ENCODE measurements around the gene TRMT2A.

The TRMT2A gene

DNA sequence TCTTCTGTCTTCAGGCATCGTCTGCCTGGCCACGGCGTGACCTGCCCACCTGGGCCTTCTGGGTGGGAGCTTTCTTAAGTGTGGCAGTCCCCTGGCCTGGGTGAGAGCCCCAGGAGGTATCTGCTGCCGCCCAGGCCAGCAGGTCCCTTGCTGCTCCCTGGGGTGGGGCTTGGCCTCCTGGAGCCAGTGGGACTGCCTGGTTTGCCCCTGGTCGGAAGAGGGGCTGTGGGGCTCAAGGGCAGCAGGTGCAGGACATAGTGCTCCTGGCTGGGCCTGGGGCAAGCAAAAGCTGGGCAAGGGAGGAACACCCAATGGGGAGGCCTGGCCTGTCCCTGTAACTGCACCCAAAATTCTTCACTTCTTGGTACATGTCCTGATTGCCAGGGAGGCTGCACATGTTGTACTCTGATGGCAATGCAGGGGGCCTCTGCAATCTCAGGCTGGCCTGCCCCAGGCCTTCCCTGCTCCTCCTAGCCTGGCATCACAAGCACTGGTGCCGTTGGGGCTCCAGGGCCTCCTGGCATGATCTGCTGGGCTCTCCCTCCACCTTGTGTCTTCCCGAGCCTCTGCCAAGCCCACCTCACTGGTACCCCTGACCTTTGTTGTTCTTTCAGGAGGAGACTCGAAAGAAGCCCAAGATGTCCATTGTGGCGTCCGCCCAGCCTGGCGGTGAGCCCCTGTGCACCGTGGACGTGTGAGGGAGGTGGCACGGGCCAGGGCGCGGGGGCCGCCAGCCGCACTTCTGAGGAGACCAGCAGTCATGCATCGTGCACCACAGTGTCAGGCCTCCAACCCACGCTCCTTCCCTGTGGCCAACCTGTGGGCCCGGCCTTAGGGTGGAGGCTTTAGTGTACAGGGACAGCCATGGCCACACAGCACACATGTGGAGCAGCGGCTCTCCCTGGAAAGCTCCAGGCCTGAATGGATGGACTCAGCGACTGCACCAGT is 7.3 kb downstream of the TRMT2A start:
- no peak overlapping the region for H2AFZ ChIP-seq (ENCODE audit: low read depth)
- no peak overlapping the region for H3K4me2 ChIP-seq
- H3K27ac ChIP-seq, result no peak overlapping the region
- H3K4me1 ChIP-seq (ENCODE audit: low read depth, poor library complexity, severe bottlenecking), result no peaks in the 10 kb centered on the region
- H3K9ac ChIP-seq, result no peak overlapping the region
- H3K79me2 ChIP-seq (ENCODE audit: insufficient read depth, low read depth), result peaks cover under 1% of the 10 kb centered on the region; the same call in 1 of the 2 replicates
- no peaks in the 10 kb centered on the region for H4K20me1 ChIP-seq (ENCODE audit: insufficient read depth)
- no peaks in the 10 kb centered on the region for H3K27me3 ChIP-seq (ENCODE audit: insufficient read depth, low read depth)
- TF ChIP-seq, protein P1, sequence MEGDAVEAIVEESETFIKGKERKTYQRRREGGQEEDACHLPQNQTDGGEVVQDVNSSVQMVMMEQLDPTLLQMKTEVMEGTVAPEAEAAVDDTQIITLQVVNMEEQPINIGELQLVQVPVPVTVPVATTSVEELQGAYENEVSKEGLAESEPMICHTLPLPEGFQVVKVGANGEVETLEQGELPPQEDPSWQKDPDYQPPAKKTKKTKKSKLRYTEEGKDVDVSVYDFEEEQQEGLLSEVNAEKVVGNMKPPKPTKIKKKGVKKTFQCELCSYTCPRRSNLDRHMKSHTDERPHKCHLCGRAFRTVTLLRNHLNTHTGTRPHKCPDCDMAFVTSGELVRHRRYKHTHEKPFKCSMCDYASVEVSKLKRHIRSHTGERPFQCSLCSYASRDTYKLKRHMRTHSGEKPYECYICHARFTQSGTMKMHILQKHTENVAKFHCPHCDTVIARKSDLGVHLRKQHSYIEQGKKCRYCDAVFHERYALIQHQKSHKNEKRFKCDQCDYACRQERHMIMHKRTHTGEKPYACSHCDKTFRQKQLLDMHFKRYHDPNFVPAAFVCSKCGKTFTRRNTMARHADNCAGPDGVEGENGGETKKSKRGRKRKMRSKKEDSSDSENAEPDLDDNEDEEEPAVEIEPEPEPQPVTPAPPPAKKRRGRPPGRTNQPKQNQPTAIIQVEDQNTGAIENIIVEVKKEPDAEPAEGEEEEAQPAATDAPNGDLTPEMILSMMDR (conservative IDR thresholded peaks at IDR 0.05; ENCODE audit: low read depth, low read length), result no peak
- H3K36me3 ChIP-seq (ENCODE audit: insufficient read depth), result no peaks in the 10 kb centered on the region
- H3K4me3 ChIP-seq (IDR thresholded peaks at IDR 0.05; ENCODE audit: insufficient read depth, low read depth, low read length), result no peak overlapping the region

DNA sequence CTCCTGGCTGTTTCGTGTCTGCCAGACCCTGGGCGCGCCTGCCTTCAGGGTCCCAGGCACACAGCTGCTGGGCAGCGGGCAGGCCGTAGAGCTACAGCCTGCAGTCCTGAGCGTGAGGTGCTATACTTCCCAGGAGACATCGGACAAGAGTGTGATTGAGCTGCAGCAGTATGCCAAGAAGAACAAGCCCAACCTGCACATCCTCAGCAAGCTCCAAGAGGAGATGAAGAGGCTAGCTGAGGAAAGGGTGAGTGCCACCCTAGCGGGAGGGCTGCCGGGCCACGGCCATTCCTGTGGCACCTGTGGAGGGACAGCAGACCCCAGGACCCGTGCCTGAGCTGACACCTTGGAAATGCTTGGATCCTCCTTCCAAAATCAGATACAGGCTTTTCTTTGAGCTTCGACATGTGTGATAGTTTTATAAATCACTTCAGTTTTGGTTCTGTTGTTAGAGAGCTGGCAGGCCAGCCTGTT is 8.2 kb downstream of the TRMT2A start:
- Histone ChIP-seq H3K4me3 (IDR thresholded peaks at IDR 0.05; ENCODE audit: insufficient read depth, low read depth, low read length) (no peak overlapping the region), H3K79me2 (ENCODE audit: insufficient read depth, low read depth) (no peaks in the 10 kb centered on the region), H3K36me3 (ENCODE audit: insufficient read depth) (no peaks in the 10 kb centered on the region), H3K4me2 (no peak overlapping the region), H4K20me1 (ENCODE audit: insufficient read depth) (no peaks in the 10 kb centered on the region), H3K27me3 (ENCODE audit: insufficient read depth, low read depth) (no peaks in the 10 kb centered on the region), H2AFZ (ENCODE audit: low read depth) (no peak overlapping the region), H3K4me1 (ENCODE audit: low read depth, poor library complexity, severe bottlenecking) (no peaks in the 10 kb centered on the region), H3K9ac (no peak overlapping the region), H3K27ac (no peak overlapping the region)
- TF ChIP-seq, protein P1 (conservative IDR thresholded peaks at IDR 0.05; ENCODE audit: low read depth, low read length), result no peak

DNA sequence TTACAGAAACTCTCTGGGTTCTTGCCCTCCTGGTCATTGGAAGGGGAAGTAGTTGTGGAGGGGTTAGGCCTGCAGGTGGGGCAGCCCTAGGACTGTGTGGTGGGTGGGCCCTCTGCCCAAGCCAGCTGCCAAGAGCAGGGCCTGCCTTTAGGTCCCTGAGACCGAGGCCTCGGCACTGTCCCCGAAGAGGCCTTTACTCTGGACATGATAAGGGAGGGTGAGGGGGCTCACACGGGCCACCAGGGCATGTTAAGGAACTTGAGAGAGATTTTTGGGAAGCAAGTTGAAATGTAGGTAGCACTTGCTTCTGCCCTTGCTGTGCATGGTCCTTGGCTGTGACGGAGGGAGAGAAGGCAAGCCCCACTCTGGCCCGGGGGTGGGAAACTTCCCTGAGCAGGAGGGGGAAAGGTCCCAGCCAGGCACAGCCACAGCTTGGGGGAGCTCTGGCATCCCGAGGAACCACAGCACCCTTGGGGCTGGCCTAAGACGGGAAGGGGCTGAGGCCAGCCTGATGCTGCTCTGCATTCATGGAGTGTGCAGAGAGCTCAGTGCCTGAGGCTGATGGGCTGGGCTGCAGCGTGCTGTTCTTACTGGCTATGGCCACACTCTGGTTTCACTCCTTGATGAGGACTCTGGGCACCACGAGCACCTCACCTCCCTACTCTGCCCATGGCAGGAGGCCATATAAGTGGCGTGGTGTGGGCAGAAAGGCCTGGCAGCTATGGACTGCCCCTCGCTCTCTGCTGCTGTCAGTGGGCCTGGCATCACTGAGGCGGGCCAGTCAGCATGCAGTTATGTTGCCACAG is 8.9 kb downstream of the TRMT2A start:
- Histone ChIP-seq H3K36me3 (ENCODE audit: insufficient read depth) (no peaks in the 10 kb centered on the region), H3K27ac (no peak overlapping the region), H4K20me1 (ENCODE audit: insufficient read depth) (no peaks in the 10 kb centered on the region), H3K4me3 (IDR thresholded peaks at IDR 0.05; ENCODE audit: insufficient read depth, low read depth, low read length) (no peak overlapping the region), H3K4me1 (ENCODE audit: low read depth, poor library complexity, severe bottlenecking) (no peaks in the 10 kb centered on the region), H3K27me3 (ENCODE audit: insufficient read depth, low read depth) (no peaks in the 10 kb centered on the region), H3K9ac (no peak overlapping the region), H2AFZ (ENCODE audit: low read depth) (no peak overlapping the region), H3K4me2 (no peak overlapping the region), H3K79me2 (ENCODE audit: insufficient read depth, low read depth) (no peaks in the 10 kb centered on the region)
- TF ChIP-seq, protein P1 (conservative IDR thresholded peaks at IDR 0.05; ENCODE audit: low read depth, low read length), result no peak

DNA sequence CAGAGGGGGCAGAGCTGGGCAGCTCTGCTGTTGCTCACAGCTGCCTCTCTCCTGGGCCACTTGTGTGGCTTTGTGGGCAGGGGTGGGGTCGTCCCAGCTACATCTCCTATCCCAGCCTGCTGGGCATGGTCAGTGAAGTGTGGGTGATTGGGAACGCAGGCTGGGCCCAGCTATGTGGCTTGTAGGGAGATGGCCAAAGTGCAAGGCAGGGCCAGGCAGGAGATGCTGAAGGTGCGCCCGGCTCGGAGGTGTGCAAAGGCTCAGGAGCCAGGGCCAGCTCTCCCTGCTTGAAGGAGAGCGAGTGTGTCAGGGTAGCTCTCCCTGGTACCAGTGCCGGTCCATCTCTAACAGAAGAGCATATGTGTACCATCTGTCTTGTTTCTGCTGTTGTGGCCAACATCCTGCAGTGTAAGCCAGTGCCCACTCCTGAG is 9.5 kb downstream of the TRMT2A start:
- Histone ChIP-seq H3K36me3 (ENCODE audit: insufficient read depth) (no peaks in the 10 kb centered on the region), H3K79me2 (ENCODE audit: insufficient read depth, low read depth) (no peaks in the 10 kb centered on the region), H3K4me2 (no peak overlapping the region), H4K20me1 (ENCODE audit: insufficient read depth) (no peaks in the 10 kb centered on the region), H3K9ac (no peak overlapping the region), H2AFZ (ENCODE audit: low read depth) (no peak overlapping the region), H3K4me1 (ENCODE audit: low read depth, poor library complexity, severe bottlenecking) (no peaks in the 10 kb centered on the region), H3K27me3 (ENCODE audit: insufficient read depth, low read depth) (no peaks in the 10 kb centered on the region), H3K4me3 (IDR thresholded peaks at IDR 0.05; ENCODE audit: insufficient read depth, low read depth, low read length) (no peak overlapping the region), H3K27ac (no peak overlapping the region)
- TF ChIP-seq, protein P1 (conservative IDR thresholded peaks at IDR 0.05; ENCODE audit: low read depth, low read length), result no peak

All from KMS-11 (cell line).